Posterior vena cava (tissue), 2 donors: ENCODE results near the gene REPS2. TPM values are rescaled to one million over a fixed set of nuclear protein-coding genes. Genes with fewer than 3 reads are reported as not detected.

Experiments used
- DNase-seq: peaks from one replicate; pipeline ENCODE4 v3.0.0-alpha.2; 2020; ENCODE audit warnings: low spot score
- intact Hi-C, 2 donors: fragments of 100-400 bp; cut with DNase I; formaldehyde crosslinking; loops; one replicate each; pipeline versions ENCODE4 v1.14.1 to v1.14.2; 2022 to 2023
- long read RNA-seq, 2 donors: library from polyadenylated mRNA; unstranded; transcript quantifications; one replicate each; pipeline ENCODE4 v2.0.0, GENCODE V29; 2020 to 2021
- total RNA-seq, 2 donors: library from RNA; stranded (reverse); fragmentation: NEBNext Ultra II Directional; extraction: Animal tissue kit (Norgen Biotek cat#: 25700); gene quantifications; one replicate each; pipeline ENCODE4 v1.2.1, GENCODE V29; 2021
- donor health status: DM: yes; HTN: yes; CAD: no.
- donor health status: DM: yes; HTN: yes; CAD: no.

The REPS2 gene
- total RNA-seq = 1 to 10 TPM; 3.9 to 5.3 TPM
- long read RNA-seq, donor 1, partial matches to known transcripts = 0 of 2 reads
- long read RNA-seq, donor 1, other reads (novel, unspliced or antisense) = 2 of 2 reads
- long read RNA-seq, donor 2 = 0 reads

DNA sequence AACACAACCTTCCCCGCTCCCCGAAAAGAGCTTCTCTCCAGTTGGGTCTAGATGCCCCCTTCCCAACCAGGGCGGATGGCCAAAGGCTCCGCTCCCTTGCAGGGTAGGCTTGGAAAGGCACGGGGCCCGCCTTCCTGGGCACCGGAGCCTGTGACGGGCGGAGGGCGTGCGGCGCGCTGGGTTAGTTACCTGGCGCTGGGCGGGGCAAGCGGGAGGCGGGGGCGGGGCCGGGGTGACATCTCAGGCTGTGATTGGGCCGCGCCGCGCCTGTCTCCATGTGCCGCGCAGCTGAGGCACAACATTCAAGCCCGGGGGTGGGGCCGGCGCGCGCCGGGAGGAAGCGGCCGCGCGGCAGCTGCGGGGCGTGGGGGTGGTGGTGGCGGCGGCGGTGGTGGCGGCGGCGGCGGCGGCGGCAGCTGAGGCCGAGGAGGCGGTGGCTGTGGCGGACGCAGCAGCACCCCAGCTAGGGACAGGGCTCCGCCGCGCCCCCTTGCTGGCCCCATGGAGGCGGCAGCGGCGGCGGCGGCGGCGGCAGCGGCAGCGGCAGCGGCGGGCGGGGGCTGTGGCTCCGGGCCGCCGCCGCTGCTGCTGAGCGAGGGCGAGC lies at the start of gene REPS2:
REPS2 (plus strand) TSS at position 298 of the 604 bp plus-strand sequence; CDS start at position 502, 204 bp downstream.
- intact Hi-C loops = no loop called here
- DNase-seq = peak; percentile 91

DNA sequence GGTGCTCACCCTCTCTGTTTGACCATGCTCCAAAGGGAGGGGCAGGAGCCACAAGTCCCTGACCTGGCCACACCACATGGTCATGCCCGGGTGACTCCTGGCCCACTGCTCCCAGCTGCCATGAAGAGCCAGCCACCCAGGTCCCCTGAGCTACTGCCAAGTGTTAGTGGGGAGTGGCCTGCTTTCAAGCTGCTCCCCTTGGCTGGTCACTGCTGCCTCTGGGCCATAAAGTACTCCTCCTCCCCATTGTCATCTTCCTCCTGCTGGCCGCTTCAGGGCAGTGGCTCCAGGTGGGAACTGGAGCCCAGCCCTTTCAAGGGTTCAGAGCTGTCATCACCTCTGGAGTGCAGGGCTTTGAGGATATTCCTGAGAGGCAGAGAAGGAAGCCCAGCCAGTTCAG lies 49.0 kb upstream of the REPS2 start:
- no peak for DNase-seq
- intact Hi-C loops = no loop called here

DNA sequence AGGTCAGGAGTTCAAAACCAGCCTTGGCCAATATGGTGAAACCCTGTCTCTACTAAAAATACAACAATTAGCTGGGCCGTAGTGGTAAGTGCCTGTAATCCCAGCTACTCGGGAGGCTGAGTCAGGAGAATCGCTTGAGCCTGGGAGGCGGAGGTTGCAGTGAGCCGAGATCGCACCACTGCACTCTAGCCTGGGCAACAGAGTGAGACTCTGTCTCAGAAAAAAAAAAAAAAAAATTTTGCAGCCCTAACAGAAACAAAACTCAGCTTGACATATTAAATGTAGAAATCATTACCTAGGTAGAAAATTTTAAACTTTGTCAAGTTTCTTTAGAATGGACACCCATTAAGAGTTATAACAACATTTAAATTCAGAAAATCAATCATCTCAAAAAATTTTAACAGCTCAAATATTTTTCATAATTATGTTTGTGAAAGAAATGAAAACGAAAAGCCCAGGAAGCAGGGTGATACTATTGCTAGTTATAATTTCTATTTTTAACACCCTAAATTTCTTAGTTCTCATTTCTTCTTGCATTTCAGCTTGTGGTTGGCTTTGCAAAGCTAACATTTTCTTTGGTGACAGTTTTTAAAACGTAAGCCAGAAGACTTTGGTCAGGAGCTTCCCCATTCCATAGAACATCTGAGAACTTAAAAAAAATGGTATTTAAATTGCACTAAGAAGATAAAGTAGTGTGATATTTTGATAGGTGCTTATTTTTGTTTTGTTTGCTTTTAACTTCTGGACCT lies 43.0 kb upstream of the REPS2 start:
- DNase-seq = no peak
- intact Hi-C loops = no loop called here

DNA sequence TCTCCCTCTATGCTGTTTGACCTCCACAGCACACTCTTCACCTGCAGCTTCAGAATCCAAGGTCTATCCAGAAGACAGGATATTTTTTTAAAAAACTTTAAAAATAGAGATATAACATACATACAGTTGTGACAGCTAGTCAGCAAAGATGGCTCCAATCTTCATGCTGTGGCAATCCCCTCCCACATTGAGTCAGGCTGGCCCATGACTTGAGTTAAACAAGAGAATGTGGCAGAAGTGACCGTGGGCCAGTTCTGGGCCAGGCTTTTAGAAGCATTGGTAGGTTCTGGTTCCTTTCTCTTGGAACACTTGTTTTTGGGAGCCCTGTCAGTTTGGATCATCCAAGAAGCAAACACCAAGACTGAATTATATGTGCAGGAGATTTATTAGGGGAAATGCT lies 36.1 kb upstream of the REPS2 start:
- DNase-seq = no peak
- intact Hi-C loops = no loop called here

DNA sequence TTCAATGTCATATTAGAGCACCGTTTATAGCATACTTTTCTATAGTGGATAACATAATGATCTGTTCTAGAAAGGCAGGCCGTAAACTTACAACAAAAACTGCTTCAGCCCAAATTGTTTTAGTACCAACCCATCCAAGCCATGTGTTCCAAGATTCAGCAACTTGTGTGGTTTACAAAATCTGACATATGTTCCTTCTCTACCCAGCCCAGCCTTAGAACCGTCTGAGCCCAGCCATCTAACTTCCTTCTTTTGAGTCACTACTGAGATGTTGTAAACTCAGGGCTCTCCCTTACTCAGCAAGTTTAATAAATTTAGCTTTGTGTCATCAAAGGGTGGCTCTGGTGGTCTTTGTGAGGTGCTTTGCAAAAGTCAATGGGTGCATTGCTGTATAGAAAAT lies 32.4 kb upstream of the REPS2 start:
- intact Hi-C loops = no loop called here
- no peak for DNase-seq

DNA sequence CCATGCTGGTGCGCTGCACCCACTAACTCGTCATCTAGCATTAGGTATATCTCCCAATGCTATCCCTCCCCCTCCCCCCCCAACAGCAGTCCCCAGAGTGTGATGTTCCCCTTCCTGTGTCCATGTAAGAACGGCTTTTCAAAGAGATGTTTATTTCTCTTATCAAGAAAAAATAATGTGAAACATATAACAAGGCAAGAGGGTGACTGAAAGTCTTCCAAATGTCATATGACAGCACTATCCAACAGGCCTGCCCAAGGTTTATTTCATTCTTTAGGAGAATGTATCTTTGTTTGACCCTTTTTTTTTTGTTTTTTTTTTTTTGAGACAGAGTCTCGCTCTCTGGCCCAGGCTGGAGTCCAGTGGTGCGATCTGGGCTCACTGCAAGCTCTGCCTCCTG lies 29.9 kb upstream of the REPS2 start:
- intact Hi-C loops = no loop called here
- no peak for DNase-seq

DNA sequence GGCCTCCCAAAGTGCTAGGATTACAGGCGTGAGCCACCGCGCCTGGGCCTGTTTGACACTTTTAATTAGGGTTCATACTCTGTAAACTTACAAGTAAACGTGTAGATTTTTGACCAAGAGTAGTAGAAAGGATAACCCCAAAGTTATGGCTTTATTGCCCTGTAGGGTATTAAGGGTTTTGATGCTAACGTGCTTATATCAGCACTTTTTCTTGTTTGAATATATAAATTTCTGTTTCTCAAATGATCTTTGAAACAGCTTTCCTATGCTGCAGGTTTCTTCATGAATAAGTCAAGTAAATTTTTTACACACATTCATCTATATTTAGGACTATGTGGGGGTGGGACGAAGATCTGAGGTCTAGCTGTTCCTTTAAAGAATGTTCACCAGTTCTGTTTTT lies 29.3 kb upstream of the REPS2 start:
- intact Hi-C loops = no loop called here
- no peak for DNase-seq

DNA sequence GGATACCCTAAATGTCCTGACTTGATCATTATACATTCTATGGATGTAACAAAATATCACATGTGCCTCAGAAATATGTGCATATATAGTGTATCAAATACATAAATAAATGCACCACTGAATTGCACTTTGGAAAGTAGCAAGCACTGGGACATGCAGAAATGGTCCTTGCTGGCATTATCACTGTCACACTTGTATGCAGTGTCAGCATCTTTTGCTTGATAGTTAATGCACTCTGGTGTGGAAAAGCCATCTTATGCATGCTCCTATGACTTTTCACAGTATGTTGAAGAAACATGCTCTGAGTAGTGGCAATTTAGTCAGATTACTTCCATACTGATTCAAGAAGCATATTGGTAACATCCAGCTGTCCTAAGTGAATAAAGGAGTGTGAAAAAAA lies 27.5 kb upstream of the REPS2 start:
- intact Hi-C loops = no loop called here
- DNase-seq = no peak

DNA sequence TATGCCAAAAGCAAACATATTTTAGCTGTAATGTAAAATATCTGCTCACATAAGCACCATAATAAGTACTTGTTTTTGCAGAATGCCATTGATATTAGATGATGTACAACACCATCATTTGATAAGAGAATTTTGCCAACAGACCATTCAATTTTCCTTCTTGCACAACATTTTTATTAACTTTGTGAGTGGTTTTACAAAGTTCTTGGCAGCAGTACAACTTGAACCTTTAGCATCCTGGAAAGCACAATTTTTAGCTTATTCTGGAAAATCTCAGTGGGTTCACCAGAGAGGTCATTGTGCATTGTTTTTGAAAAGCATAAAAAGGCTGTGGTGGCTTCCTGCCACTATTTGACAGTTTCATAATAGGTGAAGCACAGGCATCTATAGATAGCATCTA lies 26.4 kb upstream of the REPS2 start:
- no peak for DNase-seq
- intact Hi-C loops = no loop called here

DNA sequence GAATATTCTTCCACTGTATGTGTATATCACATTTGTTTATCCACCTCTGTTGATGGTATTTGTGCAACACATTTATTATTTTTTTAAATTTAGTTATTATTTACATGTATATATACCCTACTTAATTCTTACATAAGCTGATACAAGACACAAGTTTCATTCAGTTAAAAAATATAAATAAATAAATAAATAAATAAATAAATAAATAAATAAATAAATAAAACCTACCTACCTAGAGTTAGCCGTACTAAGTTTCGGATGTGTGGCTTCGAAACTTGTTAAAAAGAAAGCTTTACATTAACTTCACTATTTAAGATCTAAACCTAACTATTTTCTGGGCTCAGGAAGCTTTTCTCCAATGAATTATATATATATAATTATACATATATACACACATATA lies 23.3 kb upstream of the REPS2 start:
- DNase-seq = no peak
- intact Hi-C loops = no loop called here

DNA sequence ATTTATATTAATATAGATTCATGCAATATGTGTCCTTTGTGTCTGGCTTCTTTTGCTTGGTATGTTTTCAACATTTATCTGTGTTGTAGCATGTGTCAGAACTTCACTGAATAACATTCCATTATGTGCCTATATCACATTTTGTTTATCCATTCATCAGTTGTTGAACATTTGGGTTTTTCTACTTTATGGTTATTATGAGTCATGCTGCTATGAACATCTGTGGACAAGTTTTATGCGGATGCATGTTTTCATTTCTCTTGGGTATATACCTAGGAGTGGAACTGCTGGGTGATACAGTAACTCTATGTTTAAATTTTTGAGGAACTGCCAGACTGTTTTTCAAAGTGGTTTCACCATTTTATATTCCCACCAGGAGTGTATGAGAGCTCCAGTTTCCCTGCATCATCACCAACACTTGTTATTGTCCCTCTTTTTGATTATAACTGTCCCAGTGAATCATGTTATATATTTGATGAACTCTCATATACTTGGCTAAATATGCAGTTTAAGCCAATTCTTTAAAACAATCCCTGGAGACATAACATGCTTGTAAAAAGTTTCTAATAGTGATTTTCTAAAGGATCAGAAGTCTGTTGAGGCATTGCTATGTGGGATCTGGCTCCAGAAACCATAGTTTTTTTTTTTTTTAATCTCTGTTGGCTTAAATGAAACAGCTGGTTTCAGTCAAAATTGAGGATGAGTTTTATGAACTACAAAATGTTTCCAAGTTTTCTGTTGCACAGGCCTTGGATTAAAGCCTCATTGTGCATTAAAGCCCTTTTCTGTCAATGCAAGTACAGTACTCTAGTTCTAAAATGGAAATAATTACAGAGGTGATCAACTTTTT lies 21.6 kb upstream of the REPS2 start:
- intact Hi-C loops = no loop called here
- DNase-seq = no peak

DNA sequence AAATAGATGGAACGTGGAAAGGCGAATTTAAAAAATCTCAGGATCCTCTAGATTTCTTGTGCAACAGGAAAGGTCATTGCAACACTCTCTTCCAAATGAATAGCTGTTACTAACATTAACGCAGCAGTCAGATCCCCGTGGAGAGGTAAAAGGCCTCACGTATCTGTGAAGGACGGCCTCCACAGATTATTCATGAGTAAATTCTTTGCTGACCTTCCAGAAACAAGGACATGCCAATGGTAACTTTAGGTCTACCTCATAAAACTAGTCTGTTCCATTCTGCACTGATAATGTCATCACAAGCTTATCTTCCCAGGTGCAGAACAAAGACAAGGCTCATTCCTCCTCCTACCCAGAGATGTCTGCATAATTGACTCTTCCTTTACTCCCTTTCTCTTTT lies 16.1 kb upstream of the REPS2 start:
- intact Hi-C loops = no loop called here
- no peak for DNase-seq

DNA sequence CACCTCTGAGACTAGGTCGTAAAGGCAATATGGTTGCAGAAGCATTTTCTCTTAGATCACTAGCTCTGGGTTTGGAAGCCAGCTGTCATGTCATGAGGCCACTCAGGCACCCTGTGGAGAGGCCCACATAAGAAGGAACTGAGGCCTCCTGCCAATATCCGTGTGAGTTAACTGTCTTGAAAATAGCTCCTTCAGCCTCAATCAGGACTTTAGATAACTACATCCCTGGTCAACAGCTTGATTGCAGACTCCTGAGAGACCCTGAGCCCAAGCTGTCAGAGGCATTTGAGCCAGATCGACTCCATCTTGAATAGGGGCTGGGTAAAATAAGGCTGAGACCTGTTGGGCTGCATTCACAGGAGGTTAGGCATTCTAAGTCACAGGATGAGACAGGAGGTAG lies 15.1 kb upstream of the REPS2 start:
- intact Hi-C loops = no loop called here
- DNase-seq = no peak

DNA sequence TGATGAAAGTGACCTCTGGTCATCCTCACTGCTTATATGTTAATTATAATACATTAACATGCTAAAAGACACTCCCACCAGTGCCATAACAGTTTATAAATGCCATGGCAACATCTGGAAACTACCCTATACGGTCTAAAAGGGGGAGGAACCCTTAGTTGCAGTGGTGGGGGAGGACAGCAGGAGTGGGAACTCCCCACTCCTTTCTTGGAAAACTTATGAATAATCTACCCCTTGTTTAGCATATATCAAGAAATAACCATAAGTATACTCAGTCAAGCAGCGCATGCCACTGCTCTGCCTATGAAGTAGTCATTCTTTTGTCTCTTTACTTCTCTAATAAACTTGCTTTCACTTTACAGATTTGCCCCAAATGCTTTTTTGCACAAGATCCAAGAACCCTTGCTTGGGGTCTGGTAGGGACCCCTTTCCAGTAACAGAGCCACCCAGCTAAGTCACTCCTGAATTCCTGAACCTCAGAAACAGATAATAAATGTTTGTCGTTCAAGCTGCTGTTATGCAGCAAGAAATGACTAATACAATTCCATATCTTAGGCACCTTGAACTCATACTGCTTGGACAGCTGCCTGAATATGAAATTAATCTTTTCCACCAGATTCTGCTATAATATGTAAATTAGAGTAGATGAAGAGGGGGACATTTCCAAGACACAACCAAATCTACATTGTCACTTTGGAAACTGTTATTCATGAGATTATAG lies 14.4 kb upstream of the REPS2 start:
- no peak for DNase-seq
- intact Hi-C loops = no loop called here

DNA sequence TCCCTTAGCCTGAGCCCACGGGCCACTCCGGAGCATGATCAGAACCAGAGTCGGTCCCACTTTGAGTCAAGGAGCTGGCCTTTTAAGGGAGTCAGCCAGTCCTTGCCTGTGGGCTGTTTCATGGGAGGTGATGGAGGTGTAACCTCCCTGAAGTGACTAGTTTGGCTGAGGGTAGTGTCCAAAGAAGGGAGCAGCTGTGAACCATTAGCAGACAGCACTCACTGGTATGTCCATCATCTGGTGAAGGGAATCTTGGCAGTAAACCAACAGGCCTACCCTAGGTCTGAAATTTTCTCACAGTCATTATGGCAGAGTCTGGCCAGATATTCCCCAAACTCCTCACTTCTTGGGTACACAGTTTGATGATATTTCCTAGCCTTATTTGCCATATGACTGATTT lies 12.3 kb upstream of the REPS2 start:
- DNase-seq = no peak
- intact Hi-C loops = no loop called here

DNA sequence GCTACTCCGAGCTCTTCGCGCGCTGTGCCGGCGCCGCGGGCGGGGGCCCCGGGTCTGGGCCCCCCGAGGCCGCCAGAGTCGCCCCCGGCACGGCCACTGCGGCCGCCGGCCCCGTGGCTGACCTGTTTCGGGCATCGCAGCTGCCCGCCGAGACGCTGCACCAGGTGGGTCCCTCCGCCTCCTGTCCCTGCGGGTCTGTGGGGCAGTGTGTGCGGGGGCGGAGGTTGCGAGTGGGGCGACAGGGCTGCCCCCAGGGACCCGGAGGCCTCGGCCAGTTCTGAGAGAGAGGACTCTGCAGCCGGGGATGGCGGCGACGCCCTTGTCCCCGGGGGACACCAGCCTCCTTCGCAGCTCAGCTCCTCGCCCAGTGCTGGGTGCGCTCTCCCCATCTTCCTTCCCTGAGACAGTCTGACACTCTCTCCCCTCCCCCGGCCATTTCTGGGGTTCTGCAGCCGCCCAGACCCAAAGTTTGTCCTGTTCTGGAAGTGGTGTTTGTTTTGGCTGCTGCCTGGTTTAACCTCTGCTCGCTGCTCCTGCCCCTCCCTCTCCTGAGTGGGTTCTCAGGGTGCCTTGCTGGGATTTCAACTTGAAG lies 609 bp downstream of the REPS2 start:
- intact Hi-C loops = no loop called here
- no peak for DNase-seq

DNA sequence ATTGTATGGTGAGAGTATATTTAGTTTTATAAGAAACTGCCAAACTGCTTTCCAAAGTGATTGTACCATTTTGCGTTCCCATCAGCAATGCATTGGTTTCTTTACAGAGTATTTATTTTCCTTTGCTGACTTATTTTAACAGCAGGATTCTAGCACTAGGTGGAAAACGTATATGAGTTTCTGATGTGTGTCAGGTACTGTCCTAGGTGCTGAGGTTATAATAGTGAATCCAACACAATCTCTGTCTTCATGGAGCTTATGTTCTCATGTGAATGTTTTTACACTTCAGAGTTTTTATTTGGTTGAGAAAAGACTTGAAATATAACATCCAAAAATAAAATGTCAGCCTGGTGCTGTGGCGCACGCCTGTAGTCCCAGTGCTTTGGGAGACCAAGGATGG lies 4.0 kb downstream of the REPS2 start:
- DNase-seq = no peak
- intact Hi-C loops = no loop called here

DNA sequence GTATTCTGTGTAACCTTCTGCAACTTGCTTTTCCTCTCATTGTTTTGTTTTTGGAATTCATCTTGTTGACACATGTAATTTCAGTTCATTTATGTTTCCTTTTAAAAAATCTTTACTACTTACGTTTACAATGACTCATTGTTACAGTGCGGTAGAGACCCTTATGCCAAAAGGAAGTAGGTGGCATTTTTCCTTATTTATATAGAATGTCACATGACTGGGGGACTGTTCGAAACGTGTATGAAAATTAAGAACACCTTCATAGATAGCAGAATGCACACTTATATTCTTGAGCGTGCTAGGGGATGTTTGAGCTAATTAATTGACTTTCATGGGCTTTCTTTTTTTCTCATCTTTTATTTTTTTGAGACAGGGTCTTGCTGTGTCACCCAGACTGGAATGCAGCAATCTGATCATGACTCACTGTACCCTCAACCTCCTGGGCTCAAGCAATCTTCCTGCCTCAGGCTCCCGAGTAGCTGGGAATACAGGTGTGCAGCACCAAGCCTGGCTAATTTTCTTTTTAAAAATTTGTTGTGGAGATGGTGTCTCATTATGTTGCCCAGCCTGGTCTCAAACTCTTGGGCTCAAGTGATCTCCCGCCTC lies 7.3 kb downstream of the REPS2 start:
- intact Hi-C loops = loop anchor here in 1 of 2 donors (2.0 kb wide), 1 partner anchor 61 kb away; no protein-coding TSS in a partner anchor
- DNase-seq = no peak

DNA sequence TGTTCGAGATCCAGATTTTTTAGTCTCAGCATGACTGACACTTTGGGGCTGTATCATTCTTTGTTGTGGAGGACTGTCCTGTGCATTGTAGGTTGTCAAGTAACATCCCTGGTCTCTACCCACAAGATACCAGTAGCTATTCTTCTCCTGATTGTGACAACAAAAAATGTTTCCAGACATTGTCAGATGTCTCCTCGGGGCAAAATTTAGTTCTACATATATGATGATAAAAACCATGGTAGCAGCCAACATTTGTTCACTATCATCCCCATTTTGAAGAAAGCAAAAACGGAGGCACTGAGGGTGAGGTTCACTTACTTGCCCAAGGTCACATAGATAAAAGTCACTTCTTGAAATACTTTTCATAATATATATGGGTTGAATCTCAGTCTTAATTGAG lies 11.3 kb downstream of the REPS2 start:
- intact Hi-C loops = no loop called here
- no peak for DNase-seq
